GM18520 (cell line): ENCODE results near the gene HNRNPH1.
"Not testable (repeated sequence)": the region's sequence is repeated elsewhere in the genome, so short reads cannot be mapped to it uniquely, and the experiment has no call there.

ENCODE experiments used
- ATAC-seq: cut with Tn5 transposase; IDR thresholded peaks from one replicate; pipeline ENCODE4 v1.9.1; 2021; ENCODE audit not compliant: unreplicated experiment

Gene HNRNPH1, protein sequence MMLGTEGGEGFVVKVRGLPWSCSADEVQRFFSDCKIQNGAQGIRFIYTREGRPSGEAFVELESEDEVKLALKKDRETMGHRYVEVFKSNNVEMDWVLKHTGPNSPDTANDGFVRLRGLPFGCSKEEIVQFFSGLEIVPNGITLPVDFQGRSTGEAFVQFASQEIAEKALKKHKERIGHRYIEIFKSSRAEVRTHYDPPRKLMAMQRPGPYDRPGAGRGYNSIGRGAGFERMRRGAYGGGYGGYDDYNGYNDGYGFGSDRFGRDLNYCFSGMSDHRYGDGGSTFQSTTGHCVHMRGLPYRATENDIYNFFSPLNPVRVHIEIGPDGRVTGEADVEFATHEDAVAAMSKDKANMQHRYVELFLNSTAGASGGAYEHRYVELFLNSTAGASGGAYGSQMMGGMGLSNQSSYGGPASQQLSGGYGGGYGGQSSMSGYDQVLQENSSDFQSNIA

DNA sequence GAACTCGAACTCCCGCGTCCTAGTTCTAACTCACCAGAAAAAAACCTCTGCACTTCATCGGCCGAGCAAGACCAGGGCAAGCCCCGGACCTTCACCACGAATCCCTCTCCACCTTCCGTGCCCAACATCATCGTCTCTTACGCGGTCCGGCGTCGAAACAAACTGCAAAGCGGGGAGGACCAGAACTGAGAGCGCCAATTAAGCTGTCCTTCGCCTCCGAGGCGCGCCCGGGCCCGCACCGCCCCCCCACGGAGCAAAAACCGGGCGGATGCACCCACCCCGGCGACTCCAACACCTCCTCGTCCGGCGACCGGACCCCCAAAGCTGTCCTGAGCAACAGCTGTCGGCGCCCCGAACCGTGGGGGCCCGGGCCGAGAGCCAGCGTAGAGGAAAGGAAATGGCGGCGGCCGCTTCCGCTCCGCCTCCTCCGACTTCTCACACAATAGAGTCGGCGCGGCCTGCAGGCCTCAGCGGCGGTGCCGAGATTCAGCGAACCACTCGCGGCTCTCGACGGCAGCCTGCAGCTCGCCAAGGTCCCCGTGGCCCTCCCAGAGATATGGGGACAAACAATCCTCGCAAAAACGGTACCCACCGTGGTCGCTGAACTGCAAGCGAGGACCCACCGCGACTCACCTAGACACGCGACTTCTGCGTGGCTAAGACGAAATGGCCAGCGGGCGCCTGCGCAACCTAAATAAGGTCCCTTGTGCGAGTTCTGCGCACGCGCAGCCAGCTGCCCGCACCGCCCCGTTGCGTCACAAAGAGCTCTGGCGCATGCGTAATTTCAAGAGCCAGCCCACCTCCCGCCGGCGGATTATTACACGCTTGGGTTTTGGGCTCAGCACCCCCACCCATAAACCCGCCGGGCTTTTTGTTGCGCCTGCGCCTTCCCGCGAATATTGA is at the start of gene HNRNPH1:
TSS of gene HNRNPH1 (minus strand) at position 669 of the 903 bp plus-strand sequence. CDS start at position 131, 538 bp downstream.
- peak; percentile 61 for ATAC-seq

DNA sequence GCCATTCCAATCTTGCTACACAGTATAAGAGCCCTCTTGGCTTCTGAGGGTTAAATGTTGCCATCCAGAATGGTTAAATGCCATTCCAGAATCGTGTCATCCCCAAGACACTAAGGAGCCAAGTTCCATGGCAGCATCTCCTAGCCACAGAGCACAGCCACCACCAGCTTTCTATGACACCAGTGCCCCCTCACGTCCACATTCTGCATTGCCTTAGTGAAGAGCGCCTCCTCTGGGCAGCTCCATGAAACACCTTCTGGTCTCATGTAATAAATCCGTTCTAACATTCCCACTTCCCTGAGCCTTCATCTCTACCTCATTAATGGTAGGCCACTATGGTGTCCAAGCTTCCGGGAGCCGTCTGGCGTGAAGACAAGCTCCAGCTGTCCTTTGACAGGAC is 44.9 kb upstream of the HNRNPH1 start:
- peak; percentile 52 for ATAC-seq

GRCh38 chr5:179661647-179662046 is 38.2 kb upstream of the HNRNPH1 start:
- ATAC-seq: not testable (repeated sequence)

DNA sequence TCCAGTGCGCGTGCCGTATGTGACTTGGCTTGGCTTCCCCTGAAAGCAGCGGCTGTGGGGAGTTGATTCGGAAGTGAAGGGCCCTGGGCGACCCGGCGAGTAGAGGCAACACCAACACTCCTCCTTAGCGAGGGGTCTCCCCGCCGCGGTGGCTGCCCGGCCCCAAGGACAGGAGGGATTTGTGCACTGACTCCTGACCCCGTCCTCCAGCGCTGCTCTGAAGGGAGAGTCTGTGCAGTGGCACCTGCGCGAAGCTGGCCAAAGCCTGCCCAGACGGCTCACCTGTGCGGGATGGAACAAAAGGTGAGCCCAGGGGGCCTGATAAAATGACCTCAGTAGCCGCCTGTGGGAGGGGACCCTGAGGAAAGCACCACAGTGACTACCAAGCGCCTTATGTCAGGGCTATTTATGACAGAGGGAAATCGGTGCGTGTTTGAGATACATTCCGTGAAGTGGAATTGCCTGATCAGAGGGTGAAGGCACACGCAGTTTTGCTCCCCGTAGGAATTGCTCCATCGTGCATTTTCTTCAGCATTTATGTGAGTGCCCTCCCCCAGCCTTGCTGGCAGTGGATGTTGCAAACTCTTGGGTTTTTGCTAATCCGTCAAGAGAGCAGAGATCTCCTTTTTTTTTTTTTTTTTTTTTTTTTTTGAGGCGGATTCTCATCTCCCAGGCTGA is 34.8 kb upstream of the HNRNPH1 start:
- not testable (repeated sequence) for ATAC-seq

DNA sequence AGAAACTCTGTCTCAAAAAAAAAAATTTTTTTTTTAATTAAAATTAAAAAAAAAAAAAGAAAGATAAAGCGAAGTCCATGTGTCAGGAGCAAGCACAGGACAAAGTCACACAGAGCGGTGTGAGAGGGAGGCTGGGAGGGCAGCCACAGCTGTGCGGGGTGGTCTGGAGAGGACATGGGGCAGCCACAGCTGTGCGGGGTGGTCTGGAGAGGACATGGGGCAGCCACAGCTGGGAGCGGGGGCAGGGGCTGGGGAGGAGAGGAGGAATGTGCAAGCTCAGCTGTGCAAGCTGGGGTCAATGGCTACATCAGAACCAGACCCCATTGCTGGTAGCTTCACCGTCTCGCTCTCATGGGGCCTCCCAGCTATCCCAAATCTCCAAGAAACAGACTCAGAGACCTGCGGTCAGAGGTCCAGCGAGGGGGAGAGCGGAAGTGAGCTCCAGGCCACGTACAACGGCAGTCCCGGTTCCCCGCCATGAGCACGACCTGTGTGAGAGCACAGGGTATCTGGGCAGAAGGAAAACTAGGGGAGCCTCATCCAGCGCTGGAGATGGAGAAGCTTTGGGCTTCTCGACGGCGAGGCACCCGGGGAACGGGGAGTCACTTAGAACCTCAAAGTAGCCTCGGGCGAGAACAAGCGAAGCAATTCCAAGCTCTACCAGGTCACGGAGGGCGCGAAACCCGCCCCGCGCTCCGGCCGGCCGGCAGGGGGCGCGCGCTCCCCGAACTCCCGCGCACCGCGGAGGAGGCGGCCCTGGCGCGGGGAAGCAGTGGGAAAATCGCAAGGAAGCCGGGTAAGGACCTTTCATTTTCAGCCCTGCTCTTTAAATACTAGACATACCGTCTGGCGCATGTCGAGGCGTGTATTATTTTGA is 34.1 kb upstream of the HNRNPH1 start:
- ATAC-seq: peak; percentile 82

DNA sequence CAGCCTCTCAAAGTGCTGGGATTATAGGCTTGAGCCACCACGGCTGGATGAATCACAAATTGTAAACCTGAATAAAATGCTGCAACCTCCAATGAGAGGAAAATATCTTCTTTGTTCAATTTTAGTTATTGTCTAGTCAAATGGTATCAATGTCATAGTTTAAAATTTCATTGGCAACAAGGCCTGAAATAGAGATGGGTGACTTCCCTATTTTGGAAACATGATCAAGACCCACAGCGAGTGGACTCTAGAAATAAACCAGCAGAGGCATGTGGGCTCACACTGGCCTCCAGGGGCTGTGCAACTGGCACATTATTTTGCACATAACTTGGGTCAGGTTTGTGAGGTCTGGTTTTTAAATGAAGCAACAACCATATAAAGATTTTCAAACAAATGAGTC is 29.7 kb upstream of the HNRNPH1 start:
- ATAC-seq: not testable (repeated sequence)

- not testable (repeated sequence) for ATAC-seq
These were observed 26.8 kb upstream of the HNRNPH1 start for GRCh38 chr5:179650245-179650644.

DNA sequence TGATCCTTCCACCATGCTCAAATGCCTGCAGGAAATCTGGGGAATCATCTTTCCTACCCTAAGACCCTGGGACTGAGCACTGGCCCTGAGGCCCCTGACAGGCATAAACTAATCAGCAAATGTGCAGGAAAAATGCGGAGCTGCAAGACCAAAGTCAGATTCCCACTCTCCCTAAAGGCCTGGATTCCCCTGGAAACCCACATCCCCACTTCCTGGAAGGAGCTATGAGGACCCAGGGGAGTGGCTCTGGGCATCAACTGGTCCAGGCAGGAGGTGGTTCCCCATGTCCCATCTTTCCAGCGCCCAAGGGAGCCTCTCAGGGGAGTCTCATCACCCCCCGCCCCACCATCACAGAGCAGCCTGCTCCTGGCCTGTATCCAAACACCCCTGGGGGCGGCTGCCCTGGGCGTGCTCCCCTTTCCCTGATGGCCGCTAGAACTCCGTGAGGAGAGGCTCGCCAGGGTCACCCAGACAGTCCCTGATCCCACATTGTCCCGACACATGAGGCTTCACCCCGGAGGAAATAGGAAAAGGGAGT is 25.8 kb upstream of the HNRNPH1 start:
- not testable (repeated sequence) for ATAC-seq

DNA sequence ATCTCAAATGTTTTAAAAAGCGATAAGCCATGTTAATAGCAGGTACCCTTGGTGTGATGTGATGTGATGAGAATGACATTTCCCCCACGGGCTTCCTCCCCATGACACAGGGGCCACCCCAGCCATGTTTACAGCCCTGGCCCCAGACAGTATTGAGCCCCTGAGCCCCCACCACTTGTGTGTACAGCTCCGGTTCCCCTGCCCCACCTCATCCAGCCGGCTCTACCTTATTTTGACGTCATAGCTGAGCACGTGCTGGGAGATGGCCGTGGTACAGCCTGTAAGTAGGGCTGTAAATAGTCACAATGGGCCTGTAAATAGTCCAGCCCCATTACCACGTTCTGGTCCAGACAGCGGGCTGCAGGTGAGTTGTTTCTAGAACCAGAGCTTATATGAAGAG is 24.9 kb upstream of the HNRNPH1 start:
- no peak for ATAC-seq

- not testable (repeated sequence) for ATAC-seq
These were observed 21.3 kb upstream of the HNRNPH1 start for GRCh38 chr5:179644766-179645165.

GRCh38 chr5:179643141-179643920 is 19.9 kb upstream of the HNRNPH1 start:
- not testable (repeated sequence) for ATAC-seq

GRCh38 chr5:179642626-179643025 is 19.2 kb upstream of the HNRNPH1 start:
- ATAC-seq: not testable (repeated sequence)

DNA sequence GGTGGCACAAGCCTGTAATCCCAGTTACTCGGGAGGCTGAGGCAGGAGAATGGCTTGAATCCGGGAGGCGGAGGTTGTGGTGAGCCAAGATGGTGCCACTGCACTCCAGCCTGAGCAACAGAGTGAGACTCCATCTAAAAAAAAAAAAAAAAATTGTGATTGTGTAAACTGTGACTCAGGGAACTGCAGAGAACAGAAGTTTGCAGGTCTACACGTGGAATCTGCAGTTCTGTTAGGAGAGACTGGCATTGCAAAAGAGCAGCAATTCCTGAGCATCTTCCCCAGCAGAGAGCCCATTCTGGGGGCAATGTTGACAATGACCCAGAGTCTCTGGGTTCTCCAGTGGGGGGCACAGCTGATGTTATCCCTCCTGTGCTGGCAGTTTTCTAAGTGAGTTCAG is 18.3 kb upstream of the HNRNPH1 start:
- ATAC-seq: not testable (repeated sequence)

- not testable (repeated sequence) for ATAC-seq
These were observed 15.8 kb upstream of the HNRNPH1 start for GRCh38 chr5:179639296-179639695.

- ATAC-seq: peak; percentile 86
These were observed 11.1 kb upstream of the HNRNPH1 start for GRCh38 chr5:179634370-179635172.

DNA sequence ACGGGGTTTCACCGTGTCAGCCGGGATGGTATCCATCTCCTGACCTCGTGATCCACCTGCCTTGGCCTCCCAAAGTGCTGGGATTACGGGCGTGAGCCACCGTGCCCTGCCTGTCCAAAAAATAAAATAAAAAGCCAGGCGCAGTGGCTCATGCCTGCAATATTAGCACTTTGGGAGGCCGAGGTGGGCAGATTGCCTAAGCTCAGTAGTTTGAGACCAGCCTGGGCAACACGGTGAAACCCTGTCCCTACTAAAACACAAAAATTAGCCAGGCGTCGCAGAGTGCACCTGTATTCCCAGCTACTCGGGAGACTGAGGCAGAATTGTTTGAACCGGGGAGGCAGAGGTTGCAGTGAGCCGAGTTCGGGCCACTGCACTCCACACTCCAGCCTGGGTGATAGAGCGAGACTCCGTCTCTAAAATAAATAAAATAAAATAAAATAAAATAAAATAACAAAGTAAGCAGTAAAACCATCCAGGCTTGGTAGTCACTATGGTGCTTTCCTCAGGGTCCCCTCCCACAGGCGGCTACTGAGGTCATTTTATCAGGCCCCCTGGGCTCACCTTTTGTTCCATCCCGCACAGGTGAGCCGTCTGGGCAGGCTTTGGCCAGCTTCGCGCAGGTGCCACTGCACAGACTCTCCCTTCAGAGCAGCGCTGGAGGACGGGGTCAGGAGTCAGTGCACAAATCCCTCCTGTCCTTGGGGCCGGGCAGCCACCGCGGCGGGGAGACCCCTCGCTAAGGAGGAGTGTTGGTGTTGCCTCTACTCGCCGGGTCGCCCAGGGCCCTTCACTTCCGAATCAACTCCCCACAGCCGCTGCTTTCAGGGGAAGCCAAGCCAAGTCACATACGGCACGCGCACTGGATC is 10.3 kb upstream of the HNRNPH1 start:
- not testable (repeated sequence) for ATAC-seq

DNA sequence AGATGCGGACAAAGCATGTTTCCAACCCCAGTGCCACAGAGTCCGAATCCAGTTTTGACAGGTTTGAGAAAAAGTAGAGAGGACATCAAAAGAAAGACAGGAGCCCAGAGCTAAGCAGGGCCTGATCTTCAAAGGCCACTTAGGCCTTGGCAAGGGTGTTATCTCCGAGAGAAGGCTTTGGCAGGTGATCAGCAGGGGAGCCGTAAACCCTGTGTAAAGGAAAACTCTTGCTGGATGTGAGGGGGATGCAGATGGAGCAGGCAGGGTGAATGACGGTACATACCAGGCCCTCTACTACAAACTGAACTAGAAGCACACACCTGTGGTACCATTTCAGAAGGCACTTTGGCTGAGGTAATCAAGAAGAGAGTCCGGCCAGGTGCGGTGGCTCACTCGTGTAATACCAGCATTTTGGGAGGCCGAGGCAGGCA is 1.4 kb upstream of the HNRNPH1 start:
- no peak for ATAC-seq
